GM23248 (cell line): ENCODE data around the gene DNAAF3.

Source experiments
- EZH2 ChIP-seq: fragments of 200-600 bp; sonication (generic); IDR thresholded peaks from 2 replicates; pipeline ENCODE4 v1.6.1; 2018; ENCODE audit warnings: antibody characterized with exemption, mild to moderate bottlenecking; ENCODE audit not compliant: insufficient read depth, poor library complexity, severe bottlenecking
- EZH2phosphoT487 ChIP-seq: fragments of 200-600 bp; sonication (generic); IDR thresholded peaks from 2 replicates; pipeline ENCODE4 v1.6.1; 2018; ENCODE audit warnings: antibody characterized with exemption, moderate library complexity, mild to moderate bottlenecking, low read depth; ENCODE audit not compliant: insufficient read depth

DNA sequence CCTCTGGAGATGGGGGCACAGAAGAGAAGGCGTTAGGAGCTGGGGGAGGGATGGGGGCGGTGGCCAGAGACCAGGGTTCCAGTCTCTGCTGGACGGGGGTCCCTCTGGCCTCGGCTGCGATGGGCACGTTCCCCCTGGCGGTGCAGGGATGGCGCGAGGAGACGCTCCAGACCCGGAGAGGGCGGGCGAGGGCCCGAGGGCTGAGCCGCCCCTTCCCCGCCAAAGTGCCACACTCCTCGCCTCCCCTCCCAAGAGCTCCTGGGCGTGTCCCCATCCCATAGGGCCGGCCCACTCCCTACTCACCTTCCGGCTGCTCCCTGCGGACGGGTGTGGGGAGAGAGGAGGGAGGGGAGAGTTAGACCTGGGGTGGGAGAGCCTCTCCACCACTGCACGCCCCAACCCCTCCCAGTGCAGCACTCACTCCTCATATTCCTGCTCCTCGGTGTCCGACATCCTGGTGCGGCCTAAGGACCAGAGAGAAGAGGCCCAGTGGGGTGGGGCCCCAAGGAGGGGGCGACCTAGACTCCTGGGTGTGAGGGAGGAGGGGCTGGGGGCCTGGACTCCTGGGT, 19.6 kb downstream of the DNAAF3 start:
- no peak for TF ChIP-seq EZH2phosphoT487
- TF ChIP-seq EZH2: no peak
